DOHH2 (cell line): ENCODE results near the gene PRELP.

ENCODE experiments used
- H3F3A ChIP-seq: fragments of 200-600 bp; sonication (generic), shearing (Covaris generic); 2 replicates; pipeline ENCODE4 v1.6.0; 2016; ENCODE audit warnings: antibody characterized with exemption, mild to moderate bottlenecking; ENCODE audit not compliant: control insufficient read depth, insufficient read depth
- H3K27ac ChIP-seq: fragments of 200-600 bp; sonication (generic); 2 replicates; pipeline ENCODE4 v1.5.1; 2014; ENCODE audit warnings: low read depth, mild to moderate bottlenecking, low read length, moderate library complexity
- H3K27me3 ChIP-seq: fragments of 200-600 bp; sonication (generic); 2 replicates; pipeline ENCODE4 v1.6.1; 2014; ENCODE audit warnings: mild to moderate bottlenecking, low read length, mixed read lengths; ENCODE audit not compliant: control insufficient read depth
- H3K36me3 ChIP-seq: fragments of 200-600 bp; sonication (generic); 2 replicates; pipeline ENCODE4 v1.6.1; 2014; ENCODE audit warnings: mild to moderate bottlenecking, low read length, moderate library complexity, mixed read lengths; ENCODE audit not compliant: control insufficient read depth
- H3K4me1 ChIP-seq: fragments of 200-600 bp; sonication (generic); 2 replicates; pipeline ENCODE4 v1.6.1; 2014; ENCODE audit warnings: mild to moderate bottlenecking, low read length, mixed read lengths; ENCODE audit not compliant: control insufficient read depth
- H3K4me2 ChIP-seq: fragments of 200-600 bp; sonication (generic); 2 replicates; pipeline ENCODE4 v1.6.0; 2014; ENCODE audit warnings: mild to moderate bottlenecking, low read length, moderate library complexity
- H3K4me3 ChIP-seq: fragments of 200-600 bp; sonication (generic); 2 replicates; pipeline ENCODE4 v1.5.1; 2014; ENCODE audit warnings: mild to moderate bottlenecking, low read length, mixed read lengths
- H3K79me2 ChIP-seq: fragments of 200-600 bp; sonication (generic); 2 replicates; pipeline ENCODE4 v1.6.1; 2014; ENCODE audit warnings: mild to moderate bottlenecking, low read length, mixed read lengths; ENCODE audit not compliant: control insufficient read depth
- H3K9me2 ChIP-seq: fragments of 200-600 bp; sonication (generic); replicated peaks from 2 replicates; pipeline ENCODE4 v1.6.1; 2014; ENCODE audit warnings: mild to moderate bottlenecking, low read length, mixed read lengths; ENCODE audit not compliant: control insufficient read depth
- H3K9me3 ChIP-seq: fragments of 200-600 bp; sonication (generic); 2 replicates; pipeline ENCODE4 v1.6.1; 2014; ENCODE audit warnings: antibody characterized with exemption, low read length, mixed read lengths; ENCODE audit not compliant: control insufficient read depth, insufficient read depth
- H4K20me1 ChIP-seq: fragments of 200-600 bp; sonication (generic); 2 replicates; pipeline ENCODE4 v1.6.0; 2014; ENCODE audit warnings: low read depth, mild to moderate bottlenecking, antibody characterized with exemption, low read length, moderate library complexity; ENCODE audit not compliant: control insufficient read depth, insufficient read depth
- CTCF ChIP-seq: fragments of 200-600 bp; sonication (generic); IDR thresholded peaks from one replicate; pipeline ENCODE4 v1.5.1; 2014; ENCODE audit warnings: antibody characterized with exemption, mild to moderate bottlenecking, low read depth, low read length; ENCODE audit not compliant: poor library complexity, severe bottlenecking
- EZH2phosphoT487 ChIP-seq: fragments of 200-600 bp; sonication (generic); IDR thresholded peaks from 2 replicates; pipeline ENCODE4 v1.6.1; 2017; ENCODE audit warnings: borderline replicate concordance, mild to moderate bottlenecking, antibody characterized with exemption, low read length, moderate library complexity, mixed read lengths

PRELP gene

GRCh38 chr1:203475012-203475981 lies at the start of gene PRELP:
Gene PRELP, plus strand, starts transcription at chr1:203475806. Its CDS starts 7,379 bp downstream, at chr1:203483185.
- Histone ChIP-seq H3K4me2 (no peak within 1 kb of the TSS), H3K4me1 (peaks cover 2% of the 10 kb centered on the region)

GRCh38 chr1:203426366-203426765 lies 49.2 kb upstream of the PRELP start:
- no peaks in the 10 kb centered on the region for H3K79me2 ChIP-seq
- H3K4me1 ChIP-seq = no peaks in the 10 kb centered on the region
- H3K27ac ChIP-seq = no peak overlapping the region
- H3K36me3 ChIP-seq = no peaks in the 10 kb centered on the region
- no peaks in the 10 kb centered on the region for H3K9me2 ChIP-seq
- no peaks in the 10 kb centered on the region for H3K9me3 ChIP-seq
- no peaks in the 10 kb centered on the region for H3F3A ChIP-seq
- no peak overlapping the region for H3K4me2 ChIP-seq
- TF ChIP-seq EZH2phosphoT487 (no peak), CTCF (no peak)
- H3K4me3 ChIP-seq = no peak overlapping the region
- peaks cover 48% of the 10 kb centered on the region for H3K27me3 ChIP-seq
- H4K20me1 ChIP-seq = no peaks in the 10 kb centered on the region

More at GRCh38 chr1:203475012-203475981, at the start of gene PRELP:
- H3K4me3 ChIP-seq = no peak within 1 kb of the TSS
- TF ChIP-seq EZH2phosphoT487 (no peak), CTCF (no peak)
- H4K20me1 ChIP-seq = no peaks in the 10 kb centered on the region
- H3K36me3 ChIP-seq = no peaks in the 10 kb centered on the region
- no peaks in the 10 kb centered on the region for H3K9me2 ChIP-seq
- no peak within 1 kb of the TSS for H3K27ac ChIP-seq
- no peaks in the 10 kb centered on the region for H3F3A ChIP-seq
- peaks cover 46% of the 10 kb centered on the region for H3K27me3 ChIP-seq
- no peaks in the 10 kb centered on the region for H3K79me2 ChIP-seq
- H3K9me3 ChIP-seq = no peaks in the 10 kb centered on the region

- Histone ChIP-seq H3K36me3 (no peaks in the 10 kb centered on the region), H3K4me2 (no peak overlapping the region), H3K4me1 (no peaks in the 10 kb centered on the region), H3K27ac (no peak overlapping the region), H3K9me3 (no peaks in the 10 kb centered on the region), H3K27me3 (peaks cover 48% of the 10 kb centered on the region), H3K4me3 (no peak overlapping the region), H3K9me2 (no peaks in the 10 kb centered on the region), H3K79me2 (no peaks in the 10 kb centered on the region), H4K20me1 (no peaks in the 10 kb centered on the region), H3F3A (no peaks in the 10 kb centered on the region)
- TF ChIP-seq CTCF = no peak
- TF ChIP-seq EZH2phosphoT487 = no peak
Observed at GRCh38 chr1:203426870-203427269, 48.7 kb upstream of the PRELP start.
